Transverse colon (tissue), 4 donors: ENCODE measurements around the gene ALDH3B2.

Experiments
- POLR2AphosphoS5 ChIP-seq, 3 donors: sonication (generic); formaldehyde crosslinking; IDR thresholded peaks; one replicate each; pipeline ENCODE4 v1.6.1; 2016; ENCODE audit warnings: antibody characterized with exemption in 3 of 3
- TF ChIP-seq, protein P1 (sequence below), 5 experiments: fragments of 200-600 bp in 3 of 5; fragments of 450-650 bp in 2 of 5; sonication (generic) in 3 of 5; IDR thresholded peaks; 1 replicate in 2 of 5; 2 replicates in 3 of 5; pipeline ENCODE4 v1.5.1; 2016 to 2017; ENCODE audit warnings: antibody characterized with exemption in 5 of 5, inconsistent platforms in 3 of 5, mild to moderate bottlenecking in 2 of 5, moderate library complexity in 1 of 5

DNA sequence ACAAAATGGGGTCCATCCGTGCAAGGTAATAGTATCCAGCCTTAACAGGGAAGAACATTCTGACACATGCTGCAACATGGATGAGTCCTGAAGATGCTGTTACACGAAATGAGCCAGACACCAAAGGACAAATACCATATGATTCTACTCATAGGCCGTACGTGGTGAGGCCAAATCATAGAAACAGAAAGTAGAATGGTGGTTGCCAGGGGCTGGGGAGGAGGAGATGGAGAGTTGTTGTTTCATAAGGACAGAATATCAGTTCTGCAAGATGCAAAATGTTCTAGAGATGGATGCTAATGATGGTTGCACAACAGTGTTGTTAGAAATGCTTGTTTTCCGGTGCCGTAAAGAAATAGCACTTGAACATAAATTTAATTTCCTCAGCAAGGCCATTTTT lies 37.5 kb downstream of the ALDH3B2 start:
- no peak for TF ChIP-seq POLR2AphosphoS5 (IDR thresholded peaks at IDR 0.05)
- TF ChIP-seq, protein P1, sequence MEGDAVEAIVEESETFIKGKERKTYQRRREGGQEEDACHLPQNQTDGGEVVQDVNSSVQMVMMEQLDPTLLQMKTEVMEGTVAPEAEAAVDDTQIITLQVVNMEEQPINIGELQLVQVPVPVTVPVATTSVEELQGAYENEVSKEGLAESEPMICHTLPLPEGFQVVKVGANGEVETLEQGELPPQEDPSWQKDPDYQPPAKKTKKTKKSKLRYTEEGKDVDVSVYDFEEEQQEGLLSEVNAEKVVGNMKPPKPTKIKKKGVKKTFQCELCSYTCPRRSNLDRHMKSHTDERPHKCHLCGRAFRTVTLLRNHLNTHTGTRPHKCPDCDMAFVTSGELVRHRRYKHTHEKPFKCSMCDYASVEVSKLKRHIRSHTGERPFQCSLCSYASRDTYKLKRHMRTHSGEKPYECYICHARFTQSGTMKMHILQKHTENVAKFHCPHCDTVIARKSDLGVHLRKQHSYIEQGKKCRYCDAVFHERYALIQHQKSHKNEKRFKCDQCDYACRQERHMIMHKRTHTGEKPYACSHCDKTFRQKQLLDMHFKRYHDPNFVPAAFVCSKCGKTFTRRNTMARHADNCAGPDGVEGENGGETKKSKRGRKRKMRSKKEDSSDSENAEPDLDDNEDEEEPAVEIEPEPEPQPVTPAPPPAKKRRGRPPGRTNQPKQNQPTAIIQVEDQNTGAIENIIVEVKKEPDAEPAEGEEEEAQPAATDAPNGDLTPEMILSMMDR (IDR thresholded peaks at IDR 0.05) = no peak
